T-helper 1 cell treated with Interleukin-12 subunit alpha and Interleukin-12 subunit beta and Interleukin-4 antibody, amounts not matched to agents 30 μg/mL and 1 μg/mL, for 36 hours (primary cell): ENCODE data around the gene ZNF850.

Source experiments
- H3K27ac Mint-ChIP-seq: one replicate; pipeline ENCODE4 v1.8.0; 2021; ENCODE audit warnings: mild to moderate bottlenecking, mixed read lengths
- H3K27me3 Mint-ChIP-seq: one replicate; pipeline ENCODE4 v1.8.0; 2021; ENCODE audit warnings: low read depth, mixed read lengths
- H3K36me3 Mint-ChIP-seq: one replicate; pipeline ENCODE4 v1.8.0; 2021; ENCODE audit warnings: low read depth, mixed read lengths
- H3K4me1 Mint-ChIP-seq: one replicate; pipeline ENCODE4 v1.8.0; 2021; ENCODE audit warnings: low read depth, mixed read lengths
- H3K4me3 Mint-ChIP-seq: one replicate; pipeline ENCODE4 v1.8.0; 2021; ENCODE audit warnings: mild to moderate bottlenecking, moderate library complexity, mixed read lengths
- H3K9me3 Mint-ChIP-seq: one replicate; pipeline ENCODE4 v1.8.0; 2021; ENCODE audit warnings: mixed read lengths

The ZNF850 gene

GRCh38 chr19:36672368-36672767 lies 100.2 kb downstream of the ZNF850 start:
- Mint-ChIP-seq H3K9me3 (peaks cover 54% of the 10 kb centered on the region), H3K4me1 (peaks cover 5% of the 10 kb centered on the region), H3K36me3 (peaks cover 12% of the 10 kb centered on the region), H3K4me3 (no peak overlapping the region), H3K27me3 (no peaks in the 10 kb centered on the region), H3K27ac (no peak overlapping the region)

- H3K9me3 Mint-ChIP-seq, result peaks cover 62% of the 10 kb centered on the region
- peaks cover 36% of the 10 kb centered on the region for H3K36me3 Mint-ChIP-seq
- peak overlapping the region; percentile 35 for H3K4me3 Mint-ChIP-seq
- H3K27me3 Mint-ChIP-seq, result no peaks in the 10 kb centered on the region
- no peak overlapping the region for H3K27ac Mint-ChIP-seq
- H3K4me1 Mint-ChIP-seq, result peaks cover 19% of the 10 kb centered on the region
These were observed 104.0 kb downstream of the ZNF850 start for GRCh38 chr19:36668646-36669045.

GRCh38 chr19:36665832-36666231 lies 106.8 kb downstream of the ZNF850 start:
- Mint-ChIP-seq H3K4me1 (peaks cover 19% of the 10 kb centered on the region), H3K4me3 (peak overlapping the region; percentile 99), H3K27ac (peak overlapping the region; percentile 79), H3K27me3 (no peaks in the 10 kb centered on the region), H3K9me3 (peaks cover 54% of the 10 kb centered on the region), H3K36me3 (peaks cover 44% of the 10 kb centered on the region)
